Stimulated activated CD4-positive, alpha-beta T cell treated with anti-CD3 and anti-CD28 coated beads, Interleukin-4, amount 100 ng/mL, for 4 hours (primary cell): ENCODE data around the gene SCAMP5.

Experiments
- DNase-seq, 2 experiments: peaks; one replicate each; pipeline ENCODE4 v3.0.0-alpha.2; 2020

The SCAMP5 gene

DNA sequence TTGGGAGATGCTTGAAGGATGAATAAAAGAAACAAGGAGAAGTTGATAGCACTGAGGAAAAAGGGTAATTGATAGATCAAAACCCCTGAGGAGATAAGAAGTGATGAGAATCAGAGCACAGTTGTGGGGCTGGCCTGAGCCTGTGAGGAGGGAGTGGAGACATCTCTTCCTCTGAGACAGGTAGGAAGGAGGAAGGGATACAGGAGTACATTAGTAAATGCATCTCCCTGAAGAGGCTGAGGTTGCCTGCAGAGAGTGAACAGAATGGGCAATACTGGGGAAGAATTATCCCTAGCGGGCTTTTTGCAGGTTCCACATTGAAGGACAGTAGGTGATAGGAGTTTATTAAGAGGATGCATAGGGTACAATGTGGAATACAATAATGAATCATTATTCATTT, 17.3 kb upstream of the SCAMP5 start:
- DNase-seq = no peak

DNA sequence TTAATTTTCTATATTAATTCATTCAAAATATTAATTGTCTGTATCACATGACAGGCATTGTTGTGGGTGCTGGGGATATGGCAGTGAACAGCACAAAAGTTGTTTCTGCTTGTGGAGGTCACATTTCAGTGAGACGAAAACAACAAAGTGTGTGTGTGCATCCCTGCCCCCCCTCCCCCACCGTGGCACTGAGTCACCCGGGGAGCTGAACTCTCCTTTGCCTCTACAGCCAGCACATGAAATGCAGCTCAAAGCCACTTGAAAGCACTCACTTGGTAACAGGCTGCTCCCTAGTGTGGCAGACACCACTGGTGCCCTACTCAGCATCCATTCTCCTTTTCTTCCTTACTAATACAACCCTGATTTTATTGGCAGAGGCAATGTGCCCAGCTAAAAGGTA, 16.9 kb upstream of the SCAMP5 start:
- DNase-seq = peak in 1 of 2 experiments; percentile 33

GRCh38 chr15:74982183-74982582, 13.2 kb upstream of the SCAMP5 start:
- no peak for DNase-seq

GRCh38 chr15:74983725-74984231, 11.6 kb upstream of the SCAMP5 start:
- peak in 1 of 2 experiments; percentile 47 for DNase-seq

DNA sequence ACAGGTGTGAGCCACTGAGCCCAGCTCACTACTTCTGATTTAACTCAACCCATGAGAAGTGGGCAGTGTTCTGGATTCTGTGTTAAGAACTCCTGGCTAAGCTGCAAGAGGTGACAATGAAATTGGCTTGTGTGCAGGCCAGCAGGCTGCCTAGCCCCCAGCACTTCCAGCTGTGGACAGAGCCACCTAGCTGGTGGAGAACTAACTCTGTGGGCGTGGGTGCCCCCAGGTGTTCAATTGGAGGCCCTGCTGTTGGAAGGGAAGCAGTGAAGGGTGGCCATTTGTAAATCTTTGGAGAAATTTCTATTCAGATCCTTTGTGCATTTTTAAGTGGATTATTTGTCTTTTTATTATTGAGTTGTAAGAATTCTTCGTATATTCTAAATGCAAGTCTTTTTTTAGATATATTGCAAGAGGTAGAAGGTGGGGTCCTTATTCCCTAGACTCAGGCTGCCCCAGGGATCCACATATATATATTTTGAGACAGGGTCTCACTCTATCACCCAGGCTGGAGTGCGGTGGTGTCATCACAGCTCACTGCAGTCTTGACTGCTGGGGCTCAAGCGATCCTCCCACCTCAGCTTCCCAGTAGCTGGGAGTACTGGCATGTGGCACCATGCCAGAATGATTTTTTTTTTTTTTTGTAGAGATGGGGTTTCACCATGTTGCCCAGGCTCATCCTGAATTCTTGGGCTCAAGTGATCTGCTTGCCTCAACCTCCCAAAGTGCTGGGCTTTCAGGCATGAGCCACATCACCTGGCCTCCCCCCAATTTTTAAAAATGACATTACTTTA, 7.2 kb upstream of the SCAMP5 start:
- DNase-seq = peak in 1 of 2 experiments; percentile 7

- DNase-seq = no peak
Measured at GRCh38 chr15:74989527-74989926, 5.8 kb upstream of the SCAMP5 start.

GRCh38 chr15:74992619-74993018, 2.7 kb upstream of the SCAMP5 start:
- DNase-seq = no peak

GRCh38 chr15:74994236-74994635, 1.1 kb upstream of the SCAMP5 start:
- DNase-seq = no peak

- no peak for DNase-seq
Measured at GRCh38 chr15:74994685-74995084, 678 bp upstream of the SCAMP5 start.

DNA sequence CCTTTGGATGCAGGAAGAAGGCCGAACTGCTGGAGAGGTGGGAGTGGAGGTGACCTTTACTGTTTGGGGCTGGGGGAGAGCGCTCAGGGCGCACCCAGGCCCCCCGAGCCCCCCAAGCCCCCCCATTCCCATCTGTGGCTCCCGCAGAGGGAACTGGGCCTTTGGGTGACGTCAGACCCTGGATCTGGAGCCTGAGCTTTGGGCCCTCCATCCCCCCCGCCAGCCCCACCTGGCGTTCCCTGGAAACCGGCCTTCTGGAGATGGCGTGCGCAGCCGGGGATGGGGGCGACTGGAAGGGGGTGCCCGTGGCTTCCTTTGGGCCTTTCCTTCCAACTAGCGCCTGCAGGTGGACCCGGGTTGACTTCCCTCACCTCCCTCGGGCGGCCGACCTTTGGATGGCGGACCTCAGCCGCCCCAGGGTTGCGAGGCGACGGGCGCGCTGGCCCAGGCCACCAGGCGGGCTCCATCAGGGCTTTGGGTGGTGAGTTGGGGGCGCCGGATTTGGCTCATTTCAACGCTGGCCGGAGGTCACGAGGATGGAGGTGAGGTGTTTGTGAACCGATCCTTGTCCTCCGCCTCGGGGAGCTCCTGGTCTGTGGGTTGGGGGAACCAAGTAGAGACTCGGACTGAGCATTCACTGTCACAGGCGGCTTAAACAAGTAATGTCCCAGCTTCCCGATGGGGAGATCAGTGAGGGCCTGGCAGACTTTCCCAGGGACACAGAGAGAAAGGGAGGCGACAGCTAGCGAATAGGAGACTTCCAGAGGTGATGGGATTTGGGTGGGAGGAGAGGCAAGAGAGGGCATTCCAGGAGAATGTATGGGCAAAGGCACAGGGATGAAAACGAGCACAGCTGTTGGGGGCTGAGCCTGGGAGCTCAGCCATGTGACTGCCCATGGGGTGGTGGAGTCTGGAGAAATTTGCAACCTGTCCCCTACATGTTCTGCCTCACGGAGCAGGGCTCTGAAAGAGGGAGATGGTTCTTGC, 709 bp downstream of the SCAMP5 start:
- DNase-seq = no peak

GRCh38 chr15:74997141-74997540, 1.8 kb downstream of the SCAMP5 start:
- no peak for DNase-seq

GRCh38 chr15:74997543-74997942, 2.2 kb downstream of the SCAMP5 start:
- no peak for DNase-seq

DNA sequence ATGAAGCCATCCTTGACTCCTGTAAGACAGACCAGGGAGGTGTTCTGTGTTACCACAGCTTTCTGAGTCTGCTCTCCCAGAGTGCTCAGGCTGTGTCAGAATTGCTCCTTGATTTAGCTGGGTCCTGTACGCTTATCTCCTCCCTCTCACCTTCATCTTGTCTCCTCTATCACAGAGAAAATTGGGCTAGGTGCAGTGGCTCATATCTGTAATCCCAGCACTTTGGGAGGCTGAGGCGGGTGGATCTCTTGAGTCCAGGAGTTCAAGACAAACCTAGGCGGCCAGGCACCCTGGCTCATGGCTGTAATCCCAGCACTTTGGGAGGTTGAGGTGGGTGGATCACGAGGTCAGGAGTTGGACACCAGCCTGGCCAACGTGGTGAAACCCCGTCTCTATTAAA, 5.9 kb downstream of the SCAMP5 start:
- no peak for DNase-seq

DNA sequence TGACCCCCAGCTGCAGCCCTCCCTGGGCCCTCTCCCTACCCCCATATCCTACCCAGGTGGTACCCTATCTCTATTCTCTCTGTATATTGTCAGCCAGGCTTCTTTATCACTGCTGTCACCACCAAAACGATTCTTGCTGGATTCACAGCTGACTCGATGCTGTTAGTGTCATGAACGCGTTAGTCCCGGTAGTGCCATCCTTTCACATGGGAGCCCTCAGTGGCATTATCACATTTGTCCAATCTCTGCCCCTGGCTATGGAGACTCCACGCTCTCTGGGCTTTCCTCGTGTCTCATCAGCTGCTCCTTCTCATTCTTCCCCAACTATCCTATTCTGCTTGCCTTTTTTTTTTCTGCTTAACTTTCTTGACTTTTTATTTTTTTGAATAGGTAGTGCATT, 7.0 kb downstream of the SCAMP5 start:
- no peak for DNase-seq

- no peak for DNase-seq
Measured at GRCh38 chr15:75007216-75007615, 11.9 kb downstream of the SCAMP5 start.

GRCh38 chr15:75008221-75008625, 12.9 kb downstream of the SCAMP5 start:
- DNase-seq = no peak

GRCh38 chr15:75008629-75009326, 13.4 kb downstream of the SCAMP5 start:
- DNase-seq = no peak

GRCh38 chr15:75016431-75016830, 21.1 kb downstream of the SCAMP5 start:
- no peak for DNase-seq

GRCh38 chr15:75019916-75020315, 24.6 kb downstream of the SCAMP5 start:
- DNase-seq = no peak

- no peak for DNase-seq
Measured at GRCh38 chr15:75021341-75021740, 26.0 kb downstream of the SCAMP5 start.

GRCh38 chr15:75022783-75023180, 27.4 kb downstream of the SCAMP5 start:
- no peak for DNase-seq

GRCh38 chr15:75023181-75023871, 28.0 kb downstream of the SCAMP5 start, which contains the start of gene PPCDC:
TSS of gene PPCDC (plus strand) at chr15:75023590. CDS start at chr15:75028319, 4,729 bp downstream.
- DNase-seq = peak; percentile 89 to 93
